ENCODE data around the gene TMEM91. TPM values are rescaled to one million over a fixed set of nuclear protein-coding genes. Genes with fewer than 3 reads are reported as not detected.
A peak's percentile ranks its signal among the peaks of the same experiment; 100 is the strongest.

Gene TMEM91
- total and polyA plus RNA-seq, 2 of the 8 experiments (the other 6 are each of a cell fraction or from before 2014, with no cell fraction given) = 5.3 to 7.4 TPM

DNA sequence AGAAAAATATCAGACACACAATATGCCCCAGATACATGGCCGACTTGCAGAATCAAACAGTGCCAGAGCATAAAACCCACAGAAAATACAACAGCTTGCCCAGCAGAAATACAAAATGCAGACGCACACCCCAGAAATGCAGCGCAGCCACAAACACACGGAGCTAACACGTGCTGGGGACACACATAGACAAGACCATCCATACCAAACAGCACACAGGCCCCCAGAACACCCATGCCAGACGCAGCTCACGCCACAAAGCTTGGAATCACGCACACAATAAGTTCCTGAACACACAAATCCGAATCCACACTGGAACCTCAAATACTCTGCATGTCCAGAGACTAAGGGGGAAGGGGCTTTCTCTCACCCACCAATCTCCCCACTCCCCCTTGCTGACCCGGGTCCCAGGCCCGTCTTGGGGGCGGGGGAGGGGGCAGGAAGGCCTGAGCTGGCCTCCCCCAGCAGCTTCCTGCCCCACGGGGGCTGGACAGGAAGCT is 49.2 kb upstream of the TMEM91 start:
- Histone ChIP-seq H3K4me3 (ENCODE audit: extremely low read depth in 1 of 4, insufficient read depth in 2 of 4, low read depth in 3 of 4, low read length in 4 of 4) (peak overlapping the region; percentile 8 to 54 (median 21); a peak in 6 of 8 replicates), H3K4me1 (replicated peaks in 1 of 4; ENCODE audit: control insufficient read depth in 3 of 4, insufficient read depth in 4 of 4, low read length in 3 of 4) (peaks cover 15 to 32% (median 23%) of the 10 kb centered on the region in 4 experiments), H3K9ac (replicated peaks in 1 of 4; ENCODE audit: extremely low read depth in 1 of 4, low read depth in 3 of 4, low read length in 3 of 4) (no peak overlapping the region)

More for the DNA sequence above, 49.2 kb upstream of the TMEM91 start:
- no peak overlapping the region for H3K56ac ChIP-seq (replicated peaks; ENCODE audit: insufficient read length, low read depth, low read length)
- peaks cover 17% of the 10 kb centered on the region for H3K23me2 ChIP-seq (ENCODE audit: low read depth, low read length)
- no peak overlapping the region for H3K4ac ChIP-seq (replicated peaks; ENCODE audit: insufficient read length, low read depth, low read length)
- H2BK120ac ChIP-seq (replicated peaks; ENCODE audit: low read depth, low read length) = no peak overlapping the region
- no peak overlapping the region for H2AFZ ChIP-seq (ENCODE audit: low read length)
- ChIA-PET CTCF (ENCODE audit: partially characterized antibody) (interaction anchor here (1.0 to 1.6 kb wide), 2 partner anchors 19 to 39 kb away, joined by 3 to 5 read pairs; no protein-coding TSS in a partner anchor), POLR2A (ENCODE audit: partially characterized antibody) (interaction anchor here (1.0 to 12.6 kb wide), 8 partner anchors 14 to 63 kb away, joined by 3 to 137 read pairs (median 4); partner anchors contain the start of genes B9D2, CCDC97 and HNRNPUL1)
- no peaks in the 10 kb centered on the region for H3K79me1 ChIP-seq (ENCODE audit: low read depth, low read length)
- H2BK20ac ChIP-seq (ENCODE audit: low read length) = peak overlapping the region; percentile 93; the same call in 1 of the 2 replicates
- H4K20me1 ChIP-seq (replicated peaks in 1 of 2; ENCODE audit: control insufficient read depth in 1 of 2, insufficient read depth in 2 of 2, low read length in 2 of 2) = peaks cover 0 to 6% of the 10 kb centered on the region in 2 experiments
- DNase-seq (ENCODE audit: low read depth in 1 of 2, low spot score in 2 of 2) = no peak
- no peak overlapping the region for H3K23ac ChIP-seq (ENCODE audit: insufficient read length)
- peak overlapping the region; percentile 95; the same call in 1 of the 2 replicates for H2BK12ac ChIP-seq (ENCODE audit: low read depth, low read length)
- peak overlapping the region; percentile 90 for H3K18ac ChIP-seq (ENCODE audit: extremely low read depth, low read length)
- H4K5ac ChIP-seq (ENCODE audit: insufficient read length, low read depth, low read length) = no peak overlapping the region
- no peaks in the 10 kb centered on the region; a peak in 3 of 8 replicates for H3K36me3 ChIP-seq (ENCODE audit: control insufficient read depth in 2 of 4, insufficient read depth in 4 of 4, low read length in 3 of 4)
- no peaks in the 10 kb centered on the region for H3K9me3 ChIP-seq (ENCODE audit: insufficient read depth in 2 of 2, low read depth in 1 of 2, low read length in 1 of 2)
- no peak overlapping the region for H3K27ac ChIP-seq (ENCODE audit: low read depth, low read length)
- H3K4me2 ChIP-seq (ENCODE audit: insufficient read depth in 1 of 2, low read depth in 2 of 2, low read length in 2 of 2) = peak overlapping the region; percentile 61 to 98
- no peak for TF ChIP-seq FOSL1 (IDR thresholded peaks at IDR 0.05; ENCODE audit: insufficient read depth, low read depth, low read length)
- TF ChIP-seq SIN3A (conservative IDR thresholded peaks at IDR 0.05 in 1 of 2, IDR thresholded peaks at IDR 0.05 in 1 of 2; ENCODE audit: low read depth in 1 of 2, low read length in 2 of 2) = peak in 1 of 2 experiments; percentile 3; a peak in 1 of 4 replicates
- H3K27me3 ChIP-seq (replicated peaks in 1 of 4; ENCODE audit: control insufficient read depth in 3 of 4, extremely low read depth in 1 of 4, insufficient read depth in 3 of 4, low read length in 3 of 4) = peaks cover 0 to 9% (median 0%) of the 10 kb centered on the region in 4 experiments; a peak in 3 of 7 replicates
- H4K91ac ChIP-seq (replicated peaks; ENCODE audit: insufficient read length, low read length) = peak overlapping the region; percentile 98
- 0 out of 2 replicates have a peak overlapping the region, but pooled peaks have one; percentile 82 for H2AK5ac ChIP-seq (ENCODE audit: low read depth, low read length)
- H2BK15ac ChIP-seq (ENCODE audit: low read length) = peak overlapping the region; percentile 97; the same call in 1 of the 2 replicates
- WGBS, 2 experiments (ENCODE audit: extremely low coverage in 1 of 2, insufficient coverage in 1 of 2, insufficient read length in 1 of 2, insufficient replicate concordance in 2 of 2, low coverage in 1 of 2, low lambda C conversion rate in 2 of 2, missing lambda C conversion rate in 1 of 2) = 37% methylated on average over 12 of the region's 13 CpGs; no CpG with 5 or more reads in 1 of the 2 experiments
- no peaks in the 10 kb centered on the region for H3K79me2 ChIP-seq (ENCODE audit: control insufficient read depth in 1 of 2, insufficient read depth in 2 of 2, low read length in 2 of 2)
- H2BK5ac ChIP-seq (ENCODE audit: low read depth, low read length) = peak overlapping the region; percentile 96; the same call in 1 of the 2 replicates
- H3K14ac ChIP-seq (ENCODE audit: insufficient read length) = no peak overlapping the region
- H4K8ac ChIP-seq (ENCODE audit: extremely low read depth, insufficient read depth, low read length) = no peak overlapping the region; the same call in 1 of the 2 replicates
- FAIRE-seq = no peak

All from H1 (cell line).